HEK293 (cell line): Measurements from ENCODE around the gene POLR2C.
A peak's percentile ranks its signal among the peaks of the same experiment; 100 is the strongest.

Experiments used
- CTCF ChIA-PET: fragments of 350-600 bp; formaldehyde crosslinking; extraction: SDS; loops from one replicate; lab custom pipeline; 2021; ENCODE audit warnings: antibody characterized with exemption; lab: Yijun Ruan, JAX
- POLR2A ChIA-PET: fragments of 300-600 bp; formaldehyde crosslinking; extraction: SDS; loops from one replicate; lab custom pipeline; 2020; ENCODE audit warnings: antibody characterized with exemption, inconsistent platforms; lab: Yijun Ruan, JAX
- H3K27ac ChIP-seq: fragments of 200-500 bp; sonication (Bioruptor generic); 2 replicates; pipeline ENCODE4 v1.5.1; 2014; ENCODE audit warnings: low read depth, low read length, control low read depth, inconsistent platforms; ENCODE audit errors: extremely low read depth
- H3K36me3 ChIP-seq, 2 experiments: fragments of 200-500 bp in 1 of 2; sonication (Bioruptor generic) in 1 of 2; 1 replicate in 1 of 2; 2 replicates in 1 of 2; pipeline ENCODE4 v1.5.1; 2014 to 2017; ENCODE audit warnings: inconsistent platforms in 2 of 2, low read length in 2 of 2; ENCODE audit not compliant: control insufficient read depth in 2 of 2, insufficient read depth in 1 of 2
- H3K4me1 ChIP-seq: fragments of 200-500 bp; sonication (Bioruptor generic); 2 replicates; pipeline ENCODE4 v1.5.1; 2014; ENCODE audit warnings: mild to moderate bottlenecking, low read length, inconsistent platforms; ENCODE audit not compliant: control insufficient read depth, insufficient read depth
- H3K4me3 ChIP-seq: 2 replicates; pipeline ENCODE4 v1.5.1; 2011; ENCODE audit warnings: low read depth, mild to moderate bottlenecking, control low read depth, low read length, moderate library complexity
- H3K9me3 ChIP-seq: fragments of 200-500 bp; sonication (Bioruptor generic); 2 replicates; pipeline ENCODE4 v1.5.1; 2014; ENCODE audit warnings: low read depth, low read length, inconsistent platforms; ENCODE audit not compliant: control insufficient read depth, insufficient read depth
- ATF2 ChIP-seq: fragments of 450-650 bp; formaldehyde crosslinking; IDR thresholded peaks from 2 replicates; pipeline ENCODE4 v1.5.1; 2016; ENCODE audit warnings: missing biosample characterization, missing genetic modification characterization, low read depth
- KLF16 ChIP-seq: fragments of 450-650 bp; formaldehyde crosslinking; IDR thresholded peaks from 2 replicates; pipeline ENCODE4 v1.5.1; 2017; ENCODE audit warnings: missing biosample characterization, missing genetic modification characterization
- KLF9 ChIP-seq: fragments of 450-650 bp; formaldehyde crosslinking; IDR thresholded peaks from 2 replicates; pipeline ENCODE4 v1.5.1; 2016; ENCODE audit warnings: missing biosample characterization, missing genetic modification characterization, low read depth
- MEIS1 ChIP-seq: sonication (generic); formaldehyde crosslinking; IDR thresholded peaks from 2 replicates; pipeline ENCODE4 v1.8.1; 2022; ENCODE audit warnings: missing genetic modification reagents, mild to moderate bottlenecking, borderline replicate concordance
- MZF1 ChIP-seq: fragments of 450-650 bp; formaldehyde crosslinking; IDR thresholded peaks from 2 replicates; pipeline ENCODE4 v1.5.1; 2017; ENCODE audit warnings: missing biosample characterization, missing genetic modification characterization, borderline replicate concordance
- PRDM1 ChIP-seq: fragments of 450-650 bp; formaldehyde crosslinking; IDR thresholded peaks from 2 replicates; pipeline ENCODE4; 2016; ENCODE audit warnings: missing biosample characterization, missing genetic modification characterization
- SCRT1 ChIP-seq: fragments of 450-650 bp; formaldehyde crosslinking; IDR thresholded peaks from 2 replicates; pipeline ENCODE4 v1.5.1; 2016; ENCODE audit warnings: missing biosample characterization, missing genetic modification characterization, borderline replicate concordance
- SCRT2 ChIP-seq: fragments of 450-650 bp; formaldehyde crosslinking; IDR thresholded peaks from 2 replicates; pipeline ENCODE4 v1.5.1; 2016; ENCODE audit warnings: missing biosample characterization, missing genetic modification characterization
- SP2 ChIP-seq: fragments of 450-650 bp; formaldehyde crosslinking; IDR thresholded peaks from 2 replicates; pipeline ENCODE4 v1.5.1; 2016; ENCODE audit warnings: missing biosample characterization, missing genetic modification characterization
- SP7 ChIP-seq: fragments of 450-650 bp; formaldehyde crosslinking; IDR thresholded peaks from 2 replicates; pipeline ENCODE4 v1.5.1; 2016; ENCODE audit warnings: missing biosample characterization, missing genetic modification characterization
- ZBTB17 ChIP-seq: fragments of 450-650 bp; formaldehyde crosslinking; IDR thresholded peaks from 2 replicates; pipeline ENCODE4 v1.5.1; 2016; ENCODE audit warnings: missing biosample characterization, missing genetic modification characterization
- ZFHX2 ChIP-seq: fragments of 450-650 bp; formaldehyde crosslinking; conservative IDR thresholded peaks from 2 replicates; pipeline ENCODE4 v1.5.1; 2016; ENCODE audit warnings: missing biosample characterization, missing genetic modification characterization
- ZFP37 ChIP-seq: fragments of 450-650 bp; formaldehyde crosslinking; IDR thresholded peaks from 2 replicates; pipeline ENCODE4 v1.5.1; 2016; ENCODE audit warnings: missing biosample characterization, missing genetic modification characterization
- ZNF23 ChIP-seq: fragments of 450-650 bp; formaldehyde crosslinking; IDR thresholded peaks from 2 replicates; pipeline ENCODE4 v1.5.1; 2016; ENCODE audit warnings: missing biosample characterization, missing genetic modification characterization, borderline replicate concordance
- ZNF341 ChIP-seq: fragments of 450-650 bp; formaldehyde crosslinking; IDR thresholded peaks from 2 replicates; pipeline ENCODE4; 2016; ENCODE audit warnings: low read depth, missing biosample characterization, missing genetic modification characterization
- ZNF561 ChIP-seq: fragments of 450-650 bp; IDR thresholded peaks from 2 replicates; pipeline ENCODE4 v1.5.1; 2018; ENCODE audit warnings: missing biosample characterization, missing genetic modification characterization, borderline replicate concordance
- TF ChIP-seq, protein P1 (sequence below): fragments of 450-650 bp; formaldehyde crosslinking; IDR thresholded peaks from 2 replicates; pipeline ENCODE4 v1.5.1; 2016; ENCODE audit warnings: missing biosample characterization, missing genetic modification characterization
- TF ChIP-seq, protein P2 (sequence below): fragments of 450-650 bp; formaldehyde crosslinking; IDR thresholded peaks from 2 replicates; pipeline ENCODE4 v1.5.1; 2016; ENCODE audit warnings: missing biosample characterization, missing genetic modification characterization
- TF ChIP-seq, protein P3 (sequence below): fragments of 450-650 bp; formaldehyde crosslinking; conservative IDR thresholded peaks from 2 replicates; pipeline ENCODE4 v1.5.1; 2016; ENCODE audit warnings: low read depth, missing biosample characterization, missing genetic modification characterization
- TF ChIP-seq, protein P4 (sequence below): fragments of 450-650 bp; formaldehyde crosslinking; IDR thresholded peaks from 2 replicates; pipeline ENCODE4 v1.5.1; 2016; ENCODE audit warnings: missing biosample characterization, missing genetic modification characterization
- TF ChIP-seq, protein P5 (sequence below): fragments of 450-650 bp; formaldehyde crosslinking; IDR thresholded peaks from 2 replicates; pipeline ENCODE4 v1.5.1; 2016; ENCODE audit warnings: missing biosample characterization, missing genetic modification characterization

Gene POLR2C

DNA sequence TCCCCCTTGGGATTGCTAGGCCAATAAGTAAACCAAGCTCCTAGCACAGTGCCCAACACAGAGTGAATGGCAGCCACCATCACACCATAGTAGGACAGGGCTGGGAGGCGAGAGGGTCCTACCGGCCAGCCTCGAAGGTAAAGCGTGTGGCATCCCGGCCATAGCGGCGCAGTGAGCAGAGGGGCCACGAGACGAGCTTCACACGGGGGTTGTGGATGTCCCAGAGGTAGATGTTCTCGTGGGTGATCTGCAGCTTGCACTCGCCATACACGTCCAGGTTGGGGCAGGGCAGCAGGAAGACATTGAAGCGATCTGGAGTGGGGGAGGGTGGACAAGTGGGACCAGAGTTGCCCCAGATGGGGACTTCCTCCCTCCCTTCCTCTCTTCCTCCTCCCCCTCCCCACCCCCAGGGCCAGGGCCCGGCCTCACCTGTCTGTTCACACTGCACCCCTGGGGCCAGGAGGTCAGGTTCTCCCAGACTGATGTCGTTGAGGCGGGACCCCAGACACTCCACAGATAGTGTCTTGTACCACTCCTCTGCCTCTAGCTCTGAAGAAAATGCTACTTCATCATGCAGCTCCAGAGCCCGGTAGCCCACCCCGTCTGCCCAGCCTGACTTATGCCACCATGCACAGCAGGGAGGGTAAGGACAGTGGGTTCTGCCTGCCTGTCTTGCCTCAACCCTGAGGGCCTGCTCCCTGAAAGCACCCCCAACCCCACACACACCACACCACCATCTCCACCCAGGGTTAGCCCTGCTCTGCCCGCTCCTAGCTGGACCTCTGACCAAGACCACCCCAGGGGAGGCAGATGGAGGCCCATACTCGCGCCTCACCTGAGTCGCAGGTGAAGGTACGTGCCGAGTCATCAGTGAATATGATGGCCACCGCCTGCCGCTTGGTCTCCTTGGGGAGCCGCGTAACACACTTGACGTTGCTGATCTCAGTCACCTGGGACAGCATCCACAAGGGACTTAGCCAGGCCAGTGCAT lies 12.5 kb downstream of the POLR2C start (continued):
- TF ChIP-seq ATF2 (tag by site-specific recombination) = no peak
- no peak for TF ChIP-seq SCRT2 (tag by site-specific recombination)

DNA sequence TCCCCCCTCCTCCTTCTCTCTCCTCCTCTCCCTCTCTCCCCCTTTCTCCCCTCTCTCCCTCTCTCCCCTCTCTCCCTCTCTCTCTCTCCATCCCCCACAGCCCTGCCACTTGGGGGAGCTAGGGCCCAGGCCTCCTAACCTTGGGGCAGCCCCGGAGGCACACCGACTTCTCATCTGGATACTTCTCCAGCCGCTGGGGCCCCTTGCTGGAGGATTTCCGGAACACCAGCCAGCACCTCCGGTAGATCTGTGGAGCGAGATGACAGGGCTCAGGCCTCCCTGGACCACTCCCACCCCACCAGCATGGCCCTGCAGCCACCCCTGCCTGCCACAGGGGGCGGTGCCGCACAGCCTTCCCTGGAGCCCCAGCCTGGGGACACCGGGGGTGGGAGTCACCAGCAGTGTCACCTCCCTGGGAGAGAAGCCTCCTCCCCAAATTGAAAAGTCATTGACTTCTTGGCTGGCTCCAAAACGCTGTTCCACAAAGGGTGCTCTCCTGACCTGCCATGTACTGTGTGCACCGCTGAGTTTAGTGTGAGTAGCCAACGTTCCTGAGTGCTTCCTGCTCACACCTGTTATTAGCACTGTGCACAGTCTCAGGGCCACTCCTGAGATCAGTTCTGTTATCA lies 13.3 kb downstream of the POLR2C start:
- Histone ChIP-seq H3K9me3 (no peaks in the 10 kb centered on the region), H3K4me1 (no peaks in the 10 kb centered on the region), H3K36me3 (peaks cover 0 to 43% of the 10 kb centered on the region in 2 experiments; a peak in 1 of 3 replicates), H3K4me3 (no peak overlapping the region), H3K27ac (no peak overlapping the region)
- POLR2A ChIA-PET = interaction anchor here (1.8 kb wide), 1 partner anchor 13 kb away, joined by 6 read pairs; the partner anchor contains the start of gene POLR2C
- CTCF ChIA-PET = interaction anchor here (0.6 to 4.2 kb wide), 5 partner anchors 14 to 738 kb away, joined by 3 to 24 read pairs (median 6); partner anchors contain the start of gene POLR2C
- TF ChIP-seq, protein P1, sequence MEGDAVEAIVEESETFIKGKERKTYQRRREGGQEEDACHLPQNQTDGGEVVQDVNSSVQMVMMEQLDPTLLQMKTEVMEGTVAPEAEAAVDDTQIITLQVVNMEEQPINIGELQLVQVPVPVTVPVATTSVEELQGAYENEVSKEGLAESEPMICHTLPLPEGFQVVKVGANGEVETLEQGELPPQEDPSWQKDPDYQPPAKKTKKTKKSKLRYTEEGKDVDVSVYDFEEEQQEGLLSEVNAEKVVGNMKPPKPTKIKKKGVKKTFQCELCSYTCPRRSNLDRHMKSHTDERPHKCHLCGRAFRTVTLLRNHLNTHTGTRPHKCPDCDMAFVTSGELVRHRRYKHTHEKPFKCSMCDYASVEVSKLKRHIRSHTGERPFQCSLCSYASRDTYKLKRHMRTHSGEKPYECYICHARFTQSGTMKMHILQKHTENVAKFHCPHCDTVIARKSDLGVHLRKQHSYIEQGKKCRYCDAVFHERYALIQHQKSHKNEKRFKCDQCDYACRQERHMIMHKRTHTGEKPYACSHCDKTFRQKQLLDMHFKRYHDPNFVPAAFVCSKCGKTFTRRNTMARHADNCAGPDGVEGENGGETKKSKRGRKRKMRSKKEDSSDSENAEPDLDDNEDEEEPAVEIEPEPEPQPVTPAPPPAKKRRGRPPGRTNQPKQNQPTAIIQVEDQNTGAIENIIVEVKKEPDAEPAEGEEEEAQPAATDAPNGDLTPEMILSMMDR (tag by site-specific recombination) = peak; percentile 92
- peak; percentile 94 for TF ChIP-seq PRDM1
- TF ChIP-seq ZFHX2 (tag by site-specific recombination) = no peak
- no peak for TF ChIP-seq MZF1 (tag by site-specific recombination)
- TF ChIP-seq SCRT1 (tag by site-specific recombination) = peak; percentile 53; the same call in 1 of the 2 replicates
- TF ChIP-seq, protein P2, sequence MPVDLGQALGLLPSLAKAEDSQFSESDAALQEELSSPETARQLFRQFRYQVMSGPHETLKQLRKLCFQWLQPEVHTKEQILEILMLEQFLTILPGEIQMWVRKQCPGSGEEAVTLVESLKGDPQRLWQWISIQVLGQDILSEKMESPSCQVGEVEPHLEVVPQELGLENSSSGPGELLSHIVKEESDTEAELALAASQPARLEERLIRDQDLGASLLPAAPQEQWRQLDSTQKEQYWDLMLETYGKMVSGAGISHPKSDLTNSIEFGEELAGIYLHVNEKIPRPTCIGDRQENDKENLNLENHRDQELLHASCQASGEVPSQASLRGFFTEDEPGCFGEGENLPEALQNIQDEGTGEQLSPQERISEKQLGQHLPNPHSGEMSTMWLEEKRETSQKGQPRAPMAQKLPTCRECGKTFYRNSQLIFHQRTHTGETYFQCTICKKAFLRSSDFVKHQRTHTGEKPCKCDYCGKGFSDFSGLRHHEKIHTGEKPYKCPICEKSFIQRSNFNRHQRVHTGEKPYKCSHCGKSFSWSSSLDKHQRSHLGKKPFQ (tag by site-specific recombination) = peak; percentile 95
- peak; percentile 54 for TF ChIP-seq SP2 (tag by site-specific recombination)
- peak; percentile 76 for TF ChIP-seq KLF9 (tag by site-specific recombination)
- 0 out of 2 replicates have a peak, but pooled peaks have one; percentile 40 for TF ChIP-seq ZNF561
- TF ChIP-seq SP7 = peak; percentile 60; the same call in 1 of the 2 replicates
- TF ChIP-seq ZNF23 = no peak
- TF ChIP-seq KLF16 (tag by site-specific recombination) = 0 out of 2 replicates have a peak, but pooled peaks have one; percentile 22
- peak; percentile 49; the same call in 1 of the 2 replicates for TF ChIP-seq ZBTB17
- TF ChIP-seq ZFP37 (tag by site-specific recombination) = no peak
- TF ChIP-seq MEIS1 = no peak
- TF ChIP-seq, protein P3, sequence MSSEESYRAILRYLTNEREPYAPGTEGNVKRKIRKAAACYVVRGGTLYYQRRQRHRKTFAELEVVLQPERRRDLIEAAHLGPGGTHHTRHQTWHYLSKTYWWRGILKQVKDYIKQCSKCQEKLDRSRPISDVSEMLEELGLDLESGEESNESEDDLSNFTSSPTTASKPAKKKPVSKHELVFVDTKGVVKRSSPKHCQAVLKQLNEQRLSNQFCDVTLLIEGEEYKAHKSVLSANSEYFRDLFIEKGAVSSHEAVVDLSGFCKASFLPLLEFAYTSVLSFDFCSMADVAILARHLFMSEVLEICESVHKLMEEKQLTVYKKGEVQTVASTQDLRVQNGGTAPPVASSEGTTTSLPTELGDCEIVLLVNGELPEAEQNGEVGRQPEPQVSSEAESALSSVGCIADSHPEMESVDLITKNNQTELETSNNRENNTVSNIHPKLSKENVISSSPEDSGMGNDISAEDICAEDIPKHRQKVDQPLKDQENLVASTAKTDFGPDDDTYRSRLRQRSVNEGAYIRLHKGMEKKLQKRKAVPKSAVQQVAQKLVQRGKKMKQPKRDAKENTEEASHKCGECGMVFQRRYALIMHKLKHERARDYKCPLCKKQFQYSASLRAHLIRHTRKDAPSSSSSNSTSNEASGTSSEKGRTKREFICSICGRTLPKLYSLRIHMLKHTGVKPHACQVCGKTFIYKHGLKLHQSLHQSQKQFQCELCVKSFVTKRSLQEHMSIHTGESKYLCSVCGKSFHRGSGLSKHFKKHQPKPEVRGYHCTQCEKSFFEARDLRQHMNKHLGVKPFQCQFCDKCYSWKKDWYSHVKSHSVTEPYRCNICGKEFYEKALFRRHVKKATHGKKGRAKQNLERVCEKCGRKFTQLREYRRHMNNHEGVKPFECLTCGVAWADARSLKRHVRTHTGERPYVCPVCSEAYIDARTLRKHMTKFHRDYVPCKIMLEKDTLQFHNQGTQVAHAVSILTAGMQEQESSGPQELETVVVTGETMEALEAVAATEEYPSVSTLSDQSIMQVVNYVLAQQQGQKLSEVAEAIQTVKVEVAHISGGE = 0 out of 2 replicates have a peak, but pooled peaks have one; percentile 10
- TF ChIP-seq, protein P4, sequence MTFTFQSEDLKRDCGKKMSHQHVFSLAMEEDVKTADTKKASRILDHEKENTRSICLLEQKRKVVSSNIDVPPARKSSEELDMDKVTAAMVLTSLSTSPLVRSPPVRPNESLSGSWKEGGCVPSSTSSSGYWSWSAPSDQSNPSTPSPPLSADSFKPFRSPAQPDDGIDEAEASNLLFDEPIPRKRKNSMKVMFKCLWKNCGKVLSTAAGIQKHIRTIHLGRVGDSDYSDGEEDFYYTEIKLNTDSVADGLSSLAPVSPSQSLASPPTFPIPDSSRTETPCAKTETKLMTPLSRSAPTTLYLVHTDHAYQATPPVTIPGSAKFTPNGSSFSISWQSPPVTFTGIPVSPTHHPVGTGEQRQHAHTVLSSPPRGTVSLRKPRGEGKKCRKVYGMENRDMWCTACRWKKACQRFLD = no peak
- TF ChIP-seq ZNF341 (tag by site-specific recombination) = peak; percentile 52
- TF ChIP-seq, protein P5, sequence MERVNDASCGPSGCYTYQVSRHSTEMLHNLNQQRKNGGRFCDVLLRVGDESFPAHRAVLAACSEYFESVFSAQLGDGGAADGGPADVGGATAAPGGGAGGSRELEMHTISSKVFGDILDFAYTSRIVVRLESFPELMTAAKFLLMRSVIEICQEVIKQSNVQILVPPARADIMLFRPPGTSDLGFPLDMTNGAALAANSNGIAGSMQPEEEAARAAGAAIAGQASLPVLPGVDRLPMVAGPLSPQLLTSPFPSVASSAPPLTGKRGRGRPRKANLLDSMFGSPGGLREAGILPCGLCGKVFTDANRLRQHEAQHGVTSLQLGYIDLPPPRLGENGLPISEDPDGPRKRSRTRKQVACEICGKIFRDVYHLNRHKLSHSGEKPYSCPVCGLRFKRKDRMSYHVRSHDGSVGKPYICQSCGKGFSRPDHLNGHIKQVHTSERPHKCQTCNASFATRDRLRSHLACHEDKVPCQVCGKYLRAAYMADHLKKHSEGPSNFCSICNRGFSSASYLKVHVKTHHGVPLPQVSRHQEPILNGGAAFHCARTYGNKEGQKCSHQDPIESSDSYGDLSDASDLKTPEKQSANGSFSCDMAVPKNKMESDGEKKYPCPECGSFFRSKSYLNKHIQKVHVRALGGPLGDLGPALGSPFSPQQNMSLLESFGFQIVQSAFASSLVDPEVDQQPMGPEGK (tag by site-specific recombination) = peak; percentile 56
